Activated naive CD4-positive, alpha-beta T cell treated with anti-CD3 and anti-CD28 coated beads, Interleukin-2, amount 50 U/mL, for 24 hours (primary cell): ENCODE data around the gene SCRN2.
A peak's percentile ranks its signal among the peaks of the same experiment; 100 is the strongest.

ENCODE experiments used
- H3K27ac Mint-ChIP-seq: one replicate; pipeline ENCODE4 v1.8.0; 2021; ENCODE audit warnings: mild to moderate bottlenecking, mixed read lengths
- H3K27me3 Mint-ChIP-seq: one replicate; pipeline ENCODE4 v1.8.0; 2021; ENCODE audit warnings: mixed read lengths
- H3K36me3 Mint-ChIP-seq: one replicate; pipeline ENCODE4 v1.8.0; 2021; ENCODE audit warnings: mixed read lengths
- H3K4me1 Mint-ChIP-seq: one replicate; pipeline ENCODE4 v1.8.0; 2021; ENCODE audit warnings: mixed read lengths
- H3K4me3 Mint-ChIP-seq: one replicate; pipeline ENCODE4 v1.8.0; 2021; ENCODE audit warnings: mild to moderate bottlenecking, mixed read lengths
- H3K9me3 Mint-ChIP-seq: one replicate; pipeline ENCODE4 v1.8.0; 2021; ENCODE audit warnings: mixed read lengths

The SCRN2 gene

DNA sequence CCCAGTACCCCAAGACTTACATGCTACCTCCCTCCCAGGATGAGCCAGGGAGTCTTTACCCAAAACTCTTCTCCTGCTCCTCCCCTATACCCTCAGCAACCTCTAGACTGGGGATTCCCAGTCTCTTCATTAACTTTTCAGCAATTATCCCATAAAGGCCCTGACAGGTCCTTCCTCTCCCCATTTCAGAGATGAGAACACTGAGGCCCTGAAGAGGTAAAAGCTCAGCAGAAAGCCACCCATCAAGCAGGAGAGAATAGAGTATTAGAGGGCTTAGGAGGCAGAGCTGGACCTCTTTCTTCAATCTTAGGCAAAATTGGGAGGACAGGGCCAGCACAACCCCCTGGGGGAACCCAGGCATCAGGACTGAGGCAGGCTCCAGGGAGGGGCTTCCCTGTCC, 15.8 kb upstream of the SCRN2 start:
- peaks cover 2% of the 10 kb centered on the region for H3K36me3 Mint-ChIP-seq
- no peaks in the 10 kb centered on the region for H3K9me3 Mint-ChIP-seq
- peaks cover 13% of the 10 kb centered on the region for H3K4me1 Mint-ChIP-seq
- H3K4me3 Mint-ChIP-seq: no peak overlapping the region
- peaks cover 34% of the 10 kb centered on the region for H3K27me3 Mint-ChIP-seq
- H3K27ac Mint-ChIP-seq: no peak overlapping the region

GRCh38 chr17:47855737-47856136, 14.7 kb upstream of the SCRN2 start:
- H3K4me1 Mint-ChIP-seq: peaks cover 15% of the 10 kb centered on the region
- H3K4me3 Mint-ChIP-seq: no peak overlapping the region
- H3K36me3 Mint-ChIP-seq: peaks cover 2% of the 10 kb centered on the region
- no peak overlapping the region for H3K27ac Mint-ChIP-seq
- H3K9me3 Mint-ChIP-seq: no peaks in the 10 kb centered on the region
- H3K27me3 Mint-ChIP-seq: peaks cover 36% of the 10 kb centered on the region

- Mint-ChIP-seq H3K27me3 (peaks cover 48% of the 10 kb centered on the region), H3K9me3 (no peaks in the 10 kb centered on the region), H3K4me1 (peaks cover 21% of the 10 kb centered on the region), H3K27ac (no peak overlapping the region), H3K4me3 (no peak overlapping the region), H3K36me3 (no peaks in the 10 kb centered on the region)
Observed at GRCh38 chr17:47853616-47854015, 12.5 kb upstream of the SCRN2 start.

- Mint-ChIP-seq H3K4me1 (peaks cover 23% of the 10 kb centered on the region), H3K27ac (no peak overlapping the region), H3K36me3 (no peaks in the 10 kb centered on the region), H3K9me3 (no peaks in the 10 kb centered on the region), H3K27me3 (peaks cover 51% of the 10 kb centered on the region), H3K4me3 (peak overlapping the region; percentile 54)
Observed at GRCh38 chr17:47852113-47852949, 11.3 kb upstream of the SCRN2 start.

- H3K27me3 Mint-ChIP-seq: peaks cover 54% of the 10 kb centered on the region
- peak overlapping the region; percentile 6 for H3K4me3 Mint-ChIP-seq
- H3K27ac Mint-ChIP-seq: peak overlapping the region; percentile 59
Observed at GRCh38 chr17:47851764-47852112, 10.7 kb upstream of the SCRN2 start.

GRCh38 chr17:47850692-47851573, 9.9 kb upstream of the SCRN2 start, which contains the start of gene SP6:
Gene SP6, minus strand, starts transcription at chr17:47851163. Its CDS starts 2,734 bp downstream, at chr17:47848429.
- Mint-ChIP-seq H3K27me3 (peaks cover 59% of the 10 kb centered on the region), H3K9me3 (no peaks in the 10 kb centered on the region), H3K4me1 (peaks cover 28% of the 10 kb centered on the region), H3K36me3 (no peaks in the 10 kb centered on the region), H3K4me3 (peak within 1 kb of the TSS; percentile 78), H3K27ac (peak within 1 kb of the TSS; percentile 59)

More at GRCh38 chr17:47851764-47852112, 10.7 kb upstream of the SCRN2 start:
- H3K9me3 Mint-ChIP-seq: no peaks in the 10 kb centered on the region
- peaks cover 28% of the 10 kb centered on the region for H3K4me1 Mint-ChIP-seq
- no peaks in the 10 kb centered on the region for H3K36me3 Mint-ChIP-seq

- H3K27me3 Mint-ChIP-seq: peaks cover 64% of the 10 kb centered on the region
- peaks cover 28% of the 10 kb centered on the region for H3K4me1 Mint-ChIP-seq
- peak overlapping the region; percentile 78 for H3K4me3 Mint-ChIP-seq
- H3K9me3 Mint-ChIP-seq: no peaks in the 10 kb centered on the region
- no peaks in the 10 kb centered on the region for H3K36me3 Mint-ChIP-seq
- H3K27ac Mint-ChIP-seq: no peak overlapping the region
Observed at GRCh38 chr17:47850373-47850691, 9.3 kb upstream of the SCRN2 start.

DNA sequence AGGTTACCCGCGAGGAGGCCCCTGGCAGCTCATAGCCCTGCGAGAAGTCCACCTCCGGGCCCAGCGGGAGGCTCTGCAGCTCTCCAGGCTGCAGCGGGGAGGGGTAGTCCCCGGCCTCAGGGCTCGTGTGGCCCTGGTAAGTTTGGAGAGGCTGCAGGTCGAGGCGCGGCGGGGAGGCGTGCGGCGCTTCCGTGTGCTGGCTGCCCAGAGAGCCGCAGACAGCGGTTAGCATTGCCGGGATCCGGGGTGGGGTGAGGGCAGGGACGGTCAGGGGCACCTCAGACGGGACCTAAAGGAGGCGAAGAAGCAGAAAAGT, 7.1 kb upstream of the SCRN2 start:
- Mint-ChIP-seq H3K4me1 (peaks cover 26% of the 10 kb centered on the region), H3K27ac (no peak overlapping the region), H3K9me3 (no peaks in the 10 kb centered on the region), H3K36me3 (no peaks in the 10 kb centered on the region), H3K4me3 (no peak overlapping the region), H3K27me3 (peaks cover 54% of the 10 kb centered on the region)

DNA sequence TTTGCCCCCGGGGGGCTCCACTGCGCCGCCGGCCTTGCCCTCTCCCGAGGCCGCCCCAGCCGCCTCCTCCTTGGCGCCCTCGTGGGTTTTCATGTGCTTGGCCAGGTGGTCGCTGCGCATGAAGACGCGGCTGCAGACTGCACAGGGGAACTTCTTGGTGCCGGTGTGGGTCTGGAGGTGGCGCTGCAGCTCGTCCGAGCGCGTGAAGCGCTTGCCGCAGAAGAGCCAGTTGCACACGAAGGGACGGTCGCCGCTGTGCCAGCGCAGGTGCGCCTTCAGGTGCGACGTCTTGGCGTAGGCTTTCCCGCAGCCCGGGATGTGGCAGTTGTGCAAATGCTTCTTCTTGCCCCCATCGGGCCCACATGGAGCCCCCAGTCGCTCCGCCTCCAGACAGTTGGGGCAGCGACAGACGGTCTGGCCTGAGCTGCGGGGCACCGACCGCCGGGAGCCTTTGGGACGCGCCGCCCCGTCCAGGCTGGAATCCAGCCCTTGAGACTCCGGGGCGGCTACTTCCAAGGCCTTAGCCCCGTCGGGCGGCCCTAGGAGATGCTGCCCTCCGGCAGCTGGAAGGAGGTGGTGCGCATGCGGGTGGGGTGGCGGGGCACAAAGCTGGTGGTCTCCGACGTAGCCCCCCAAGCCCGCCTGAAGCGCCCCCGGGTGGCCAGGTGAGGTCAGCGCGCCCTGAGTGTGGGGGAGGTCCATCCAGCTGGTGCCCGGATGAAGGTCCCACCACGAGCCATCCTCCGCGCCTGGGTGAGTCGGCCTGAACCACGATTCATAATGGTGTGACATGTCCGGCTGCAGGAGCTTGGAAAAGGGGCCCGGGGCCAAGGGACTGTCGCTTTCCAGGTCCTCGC, 6.5 kb upstream of the SCRN2 start:
- no peaks in the 10 kb centered on the region for H3K9me3 Mint-ChIP-seq
- H3K36me3 Mint-ChIP-seq: no peaks in the 10 kb centered on the region
- peaks cover 49% of the 10 kb centered on the region for H3K27me3 Mint-ChIP-seq
- H3K4me1 Mint-ChIP-seq: peaks cover 31% of the 10 kb centered on the region
- no peak overlapping the region for H3K4me3 Mint-ChIP-seq
- no peak overlapping the region for H3K27ac Mint-ChIP-seq

GRCh38 chr17:47846716-47847340, 5.8 kb upstream of the SCRN2 start:
- H3K9me3 Mint-ChIP-seq: no peaks in the 10 kb centered on the region
- no peak overlapping the region for H3K4me3 Mint-ChIP-seq
- H3K36me3 Mint-ChIP-seq: no peaks in the 10 kb centered on the region
- H3K4me1 Mint-ChIP-seq: peaks cover 31% of the 10 kb centered on the region
- peaks cover 41% of the 10 kb centered on the region for H3K27me3 Mint-ChIP-seq
- H3K27ac Mint-ChIP-seq: no peak overlapping the region

GRCh38 chr17:47845716-47846075, 4.6 kb upstream of the SCRN2 start:
- H3K27me3 Mint-ChIP-seq: peaks cover 39% of the 10 kb centered on the region
- peak overlapping the region; percentile 66 for H3K27ac Mint-ChIP-seq
- H3K9me3 Mint-ChIP-seq: no peaks in the 10 kb centered on the region

GRCh38 chr17:47844814-47845715, 4.0 kb upstream of the SCRN2 start:
- no peak overlapping the region for H3K27ac Mint-ChIP-seq
- H3K36me3 Mint-ChIP-seq: no peaks in the 10 kb centered on the region
- no peak overlapping the region for H3K4me3 Mint-ChIP-seq
- peaks cover 36% of the 10 kb centered on the region for H3K4me1 Mint-ChIP-seq
- H3K9me3 Mint-ChIP-seq: no peaks in the 10 kb centered on the region
- peaks cover 34% of the 10 kb centered on the region for H3K27me3 Mint-ChIP-seq

More at GRCh38 chr17:47845716-47846075, 4.6 kb upstream of the SCRN2 start:
- peaks cover 37% of the 10 kb centered on the region for H3K4me1 Mint-ChIP-seq
- no peaks in the 10 kb centered on the region for H3K36me3 Mint-ChIP-seq
- no peak overlapping the region for H3K4me3 Mint-ChIP-seq

- Mint-ChIP-seq H3K4me1 (peaks cover 44% of the 10 kb centered on the region), H3K9me3 (no peaks in the 10 kb centered on the region), H3K27ac (no peak overlapping the region), H3K4me3 (no peak overlapping the region), H3K36me3 (no peaks in the 10 kb centered on the region), H3K27me3 (peaks cover 29% of the 10 kb centered on the region)
Observed at GRCh38 chr17:47844227-47844626, 3.2 kb upstream of the SCRN2 start.

DNA sequence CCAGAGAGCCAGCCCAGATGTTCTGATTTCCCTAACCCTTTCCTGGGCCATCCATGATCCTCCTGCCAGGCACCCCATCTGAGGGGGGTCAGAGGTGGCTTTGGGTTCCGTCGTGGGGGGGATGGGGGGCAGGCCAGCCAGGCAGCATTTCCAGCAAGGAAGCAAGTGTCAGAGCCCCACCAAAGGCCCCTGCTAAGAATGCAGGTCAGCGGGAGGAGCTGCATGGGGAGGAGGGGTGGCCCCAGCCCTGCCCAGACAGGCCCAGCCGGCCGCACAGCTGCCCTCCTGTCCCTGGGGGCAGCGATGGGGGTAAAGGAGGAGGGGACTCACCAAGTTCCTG, 2.3 kb upstream of the SCRN2 start:
- H3K27ac Mint-ChIP-seq: no peak overlapping the region
- no peak overlapping the region for H3K4me3 Mint-ChIP-seq
- peaks cover 20% of the 10 kb centered on the region for H3K27me3 Mint-ChIP-seq
- no peaks in the 10 kb centered on the region for H3K9me3 Mint-ChIP-seq
- no peaks in the 10 kb centered on the region for H3K36me3 Mint-ChIP-seq
- peaks cover 50% of the 10 kb centered on the region for H3K4me1 Mint-ChIP-seq
